NCI-H2107 treated with DMSO at 0.1 percent for 48 hours (cell line): ENCODE data around the gene GPR171.
"Not testable (repeated sequence)": the region's sequence is repeated elsewhere in the genome, so short reads cannot be mapped to it uniquely, and the experiment has no call there.

Source experiments
- DNase-seq: peaks from one replicate; lab custom pipeline; 2025; ENCODE audit not compliant: unreplicated experiment; lab: John Stamatoyannopoulos, UW

The GPR171 gene, protein sequence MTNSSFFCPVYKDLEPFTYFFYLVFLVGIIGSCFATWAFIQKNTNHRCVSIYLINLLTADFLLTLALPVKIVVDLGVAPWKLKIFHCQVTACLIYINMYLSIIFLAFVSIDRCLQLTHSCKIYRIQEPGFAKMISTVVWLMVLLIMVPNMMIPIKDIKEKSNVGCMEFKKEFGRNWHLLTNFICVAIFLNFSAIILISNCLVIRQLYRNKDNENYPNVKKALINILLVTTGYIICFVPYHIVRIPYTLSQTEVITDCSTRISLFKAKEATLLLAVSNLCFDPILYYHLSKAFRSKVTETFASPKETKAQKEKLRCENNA

DNA sequence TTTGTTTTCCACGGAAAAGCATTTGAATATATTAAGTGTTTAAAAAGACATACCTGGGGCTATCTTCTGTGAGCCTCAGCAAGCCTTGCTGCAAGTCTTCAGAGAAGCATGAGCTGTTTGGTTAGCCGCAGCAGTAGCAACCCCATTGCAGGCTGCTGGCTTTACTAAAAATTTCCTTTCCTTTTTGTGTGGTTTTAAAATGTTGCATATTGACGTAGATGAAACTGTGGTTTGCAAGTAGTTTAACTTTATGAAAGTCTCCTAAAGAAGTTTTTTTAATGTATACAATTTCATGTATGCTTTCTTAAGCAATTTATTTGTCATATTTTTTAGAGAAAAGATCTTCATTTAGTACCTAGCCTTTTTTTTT is at the start of gene GPR171:
Gene GPR171, minus strand, starts transcription at position 166 of the 370 bp plus-strand sequence. CDS start 3,830 bp downstream, outside the sequence.
- no peak for DNase-seq

DNA sequence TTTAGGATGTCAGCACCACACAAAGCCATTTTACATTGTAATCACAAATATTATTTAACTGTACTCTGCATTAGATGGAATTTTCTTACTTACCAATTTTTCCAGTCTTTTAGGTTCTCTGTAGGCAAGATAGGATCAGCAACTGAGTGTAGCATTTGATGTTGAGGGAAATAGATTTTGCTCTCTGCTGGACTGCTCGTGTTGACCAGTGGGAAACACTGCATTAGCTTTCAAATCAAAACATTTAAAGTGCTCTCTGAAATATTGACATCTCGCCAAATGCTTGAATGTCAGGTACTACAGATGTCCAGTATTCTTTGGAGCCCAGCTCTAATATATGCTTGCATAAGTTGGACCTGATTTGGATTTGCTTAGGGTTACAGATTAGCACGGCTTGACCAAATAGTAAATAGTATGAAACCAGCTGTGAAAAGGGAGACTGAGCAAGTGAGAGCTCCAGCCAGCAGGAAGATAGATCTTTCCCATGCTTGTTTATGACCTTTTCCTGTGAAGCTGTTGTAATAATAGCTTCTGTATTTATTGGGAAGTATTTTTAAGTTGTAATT is 45.8 kb upstream of the GPR171 start:
- no peak for DNase-seq

- DNase-seq = not testable (repeated sequence)
Observed at GRCh38 chr3:151242006-151242405, 39.0 kb upstream of the GPR171 start.

GRCh38 chr3:151236736-151237135 is 33.7 kb upstream of the GPR171 start:
- no peak for DNase-seq

DNA sequence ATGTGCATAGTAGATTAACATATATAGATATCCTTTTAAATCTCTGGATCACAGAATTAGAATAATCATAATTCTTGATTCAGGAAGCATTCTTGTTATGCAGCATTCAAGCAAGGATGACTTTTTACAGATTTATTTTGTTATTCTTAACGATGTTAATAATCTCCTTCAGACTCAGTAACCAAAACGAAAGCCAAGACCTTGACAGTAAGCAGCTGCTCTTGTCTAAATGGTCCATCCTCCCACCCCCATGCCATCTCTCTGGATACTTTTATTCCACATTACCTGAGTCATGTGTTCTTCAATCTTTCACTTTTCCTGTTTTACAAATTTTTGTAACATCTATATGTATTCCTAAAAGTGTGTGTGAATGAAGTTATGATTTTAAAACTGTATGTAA is 33.3 kb upstream of the GPR171 start:
- DNase-seq = no peak

DNA sequence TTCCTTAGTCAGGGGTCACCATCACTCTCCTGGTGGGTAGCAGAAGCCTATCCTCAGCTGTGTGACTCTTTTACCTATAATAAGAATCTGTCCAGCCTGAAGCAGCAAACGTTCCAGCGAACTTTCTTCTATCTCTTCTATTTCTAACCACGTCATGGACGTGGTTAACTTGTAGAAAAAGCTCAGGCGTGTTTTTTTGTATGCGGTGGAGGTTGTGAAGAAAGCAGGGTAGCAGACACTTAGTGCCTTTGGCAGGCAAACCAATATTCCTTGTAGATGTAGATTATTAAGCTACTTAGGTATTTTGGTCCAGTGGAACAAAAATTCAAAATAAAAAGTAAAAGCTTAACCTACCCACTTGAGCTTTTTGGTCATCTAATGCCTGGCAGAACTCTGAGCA is 31.8 kb upstream of the GPR171 start:
- DNase-seq = no peak

DNA sequence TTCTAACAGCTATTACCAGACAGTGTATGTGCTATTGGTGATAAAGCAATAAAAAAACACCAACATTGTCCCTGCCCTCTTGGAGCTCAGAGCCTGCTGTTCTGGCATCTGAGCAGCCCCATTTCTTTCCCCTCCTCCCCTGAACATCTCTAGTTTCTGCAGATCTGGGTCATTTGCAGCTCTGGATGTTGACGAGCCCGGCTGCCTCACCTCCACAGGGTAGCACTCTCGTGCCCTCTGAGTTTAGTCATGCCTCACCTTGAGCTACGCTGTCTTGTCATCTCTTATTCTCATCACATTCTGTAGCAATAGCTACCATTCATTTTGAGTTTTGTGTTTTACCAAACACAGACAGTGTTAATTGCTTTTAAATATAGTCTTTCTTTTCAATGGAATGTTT is 30.0 kb upstream of the GPR171 start:
- no peak for DNase-seq

GRCh38 chr3:151232403-151232802 is 29.4 kb upstream of the GPR171 start:
- DNase-seq = not testable (repeated sequence)

DNA sequence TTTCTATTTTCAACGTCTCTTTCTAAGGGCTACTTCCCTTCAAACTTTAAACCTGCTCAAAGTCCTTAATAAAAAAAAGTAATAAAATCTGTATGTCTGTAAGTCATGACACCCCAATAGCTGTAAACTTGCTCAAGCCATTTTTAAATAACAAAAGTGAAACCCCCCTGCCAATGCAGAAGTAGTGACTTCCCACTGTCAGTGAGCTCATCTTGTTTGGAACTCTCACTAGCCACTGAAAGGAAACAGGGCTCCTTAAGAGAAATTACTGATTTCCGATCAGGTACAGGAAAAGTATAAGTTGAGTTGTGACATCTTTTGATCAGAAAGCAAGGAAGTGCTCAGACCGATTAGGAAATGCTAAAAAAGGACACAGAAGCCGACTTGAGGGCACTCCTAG is 27.6 kb upstream of the GPR171 start:
- no peak for DNase-seq

DNA sequence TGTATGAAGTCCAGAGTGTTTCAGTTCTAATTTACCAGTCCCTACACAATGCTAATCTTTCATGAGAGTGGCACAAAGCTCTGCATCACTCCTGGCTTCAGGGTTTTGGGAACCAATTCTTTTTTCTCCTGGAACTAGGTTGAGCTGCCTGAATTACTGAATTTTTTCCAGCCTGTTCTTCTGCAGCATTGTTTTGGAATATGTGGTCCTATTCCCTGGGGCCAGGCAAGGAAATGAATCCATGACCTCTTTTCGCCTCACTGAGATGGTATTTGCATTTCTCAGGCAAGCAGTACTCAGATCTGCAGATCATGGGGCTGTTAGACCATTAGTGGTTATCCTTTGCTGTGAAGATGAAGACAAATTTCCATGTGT is 25.6 kb upstream of the GPR171 start:
- no peak for DNase-seq

- DNase-seq = peak; percentile 25
Observed at GRCh38 chr3:151227807-151228665, 25.0 kb upstream of the GPR171 start.

GRCh38 chr3:151227266-151227806 is 24.3 kb upstream of the GPR171 start:
- no peak for DNase-seq

GRCh38 chr3:151226825-151227224 is 23.8 kb upstream of the GPR171 start:
- DNase-seq = no peak

DNA sequence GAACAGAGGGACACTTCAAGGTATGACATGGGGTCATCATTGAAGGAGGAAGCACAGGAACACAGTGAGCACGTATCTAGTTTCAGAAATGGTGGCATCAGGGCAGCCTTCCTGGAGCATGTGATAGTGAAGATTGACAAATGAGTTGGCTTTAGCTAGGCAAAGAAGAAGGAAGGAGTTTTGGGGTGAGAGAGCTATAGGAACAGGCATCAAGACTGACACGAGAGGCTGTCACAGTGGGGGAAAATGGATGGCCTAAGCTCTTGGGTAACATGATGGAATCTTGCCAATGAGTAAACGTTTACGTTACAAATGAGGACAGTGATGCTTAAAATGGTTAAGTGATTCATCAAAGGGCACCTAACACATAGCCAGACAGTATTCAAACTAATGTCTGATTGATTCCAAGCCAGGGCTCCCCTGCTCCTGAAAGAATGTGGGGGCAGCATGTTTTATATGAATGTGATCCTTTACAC is 23.1 kb upstream of the GPR171 start:
- no peak for DNase-seq

DNA sequence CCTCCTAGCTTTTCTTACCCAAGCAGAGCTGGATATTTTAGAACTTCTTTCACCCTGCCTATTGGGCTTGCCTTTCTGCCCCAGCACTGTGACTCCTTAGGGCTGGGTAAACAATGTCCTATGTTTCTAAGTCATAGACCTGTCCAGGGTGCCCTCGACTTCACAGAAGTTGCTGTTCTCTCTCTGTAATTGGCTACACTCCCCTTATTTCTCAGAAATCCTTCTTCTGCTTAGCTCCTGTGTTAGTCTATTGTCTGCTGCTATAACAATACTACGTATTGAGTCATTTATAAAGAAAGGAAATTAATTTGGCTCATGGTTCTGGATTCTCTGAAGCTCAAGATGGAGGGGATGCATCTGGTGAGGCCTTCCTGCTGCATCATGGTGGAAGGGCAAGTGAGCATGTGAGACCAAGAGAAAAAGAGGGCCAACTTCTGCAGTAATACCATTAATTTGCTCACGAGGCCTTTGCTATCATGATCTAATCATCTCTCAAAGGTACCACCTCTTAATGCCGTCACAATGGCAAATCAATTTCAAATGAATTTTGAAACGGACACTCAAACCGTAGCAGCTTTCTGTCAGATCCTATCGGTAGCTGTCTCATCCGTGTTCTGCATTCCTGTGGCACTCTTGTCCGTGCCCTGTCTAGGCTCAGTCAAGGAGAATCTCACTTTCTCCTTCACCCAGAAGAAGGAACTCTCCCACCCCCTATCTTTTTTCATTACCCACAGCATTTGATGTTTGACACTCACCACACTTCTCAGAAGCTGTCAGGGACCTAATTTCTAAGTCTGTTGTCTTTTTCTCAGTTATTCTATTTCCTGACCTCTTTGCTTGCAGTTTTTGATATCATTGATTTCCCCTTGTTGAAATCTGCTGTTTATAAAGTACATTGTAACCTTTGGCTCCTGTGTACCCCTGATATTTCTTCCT is 22.3 kb upstream of the GPR171 start:
- DNase-seq = no peak

- DNase-seq = no peak
Observed at GRCh38 chr3:151224268-151224866, 21.4 kb upstream of the GPR171 start.

DNA sequence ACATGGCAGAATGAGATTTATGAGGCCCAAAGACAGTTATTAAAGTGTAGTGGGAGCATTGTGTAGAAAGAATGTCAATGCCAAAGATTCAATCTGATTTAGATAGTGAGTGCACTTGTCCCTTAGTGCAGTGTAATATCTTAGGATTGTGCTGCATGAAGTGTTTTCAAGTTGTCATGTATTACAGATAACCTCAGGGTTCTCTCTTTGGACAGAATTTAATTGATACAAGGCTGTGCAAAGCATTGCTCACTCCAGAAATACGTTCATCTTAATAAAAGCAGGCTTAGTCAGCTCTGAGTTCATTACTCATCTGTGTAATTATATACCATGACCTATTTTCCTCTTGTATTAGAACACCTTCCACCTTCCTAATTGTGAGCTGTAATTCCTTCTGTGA is 16.0 kb upstream of the GPR171 start:
- no peak for DNase-seq

DNA sequence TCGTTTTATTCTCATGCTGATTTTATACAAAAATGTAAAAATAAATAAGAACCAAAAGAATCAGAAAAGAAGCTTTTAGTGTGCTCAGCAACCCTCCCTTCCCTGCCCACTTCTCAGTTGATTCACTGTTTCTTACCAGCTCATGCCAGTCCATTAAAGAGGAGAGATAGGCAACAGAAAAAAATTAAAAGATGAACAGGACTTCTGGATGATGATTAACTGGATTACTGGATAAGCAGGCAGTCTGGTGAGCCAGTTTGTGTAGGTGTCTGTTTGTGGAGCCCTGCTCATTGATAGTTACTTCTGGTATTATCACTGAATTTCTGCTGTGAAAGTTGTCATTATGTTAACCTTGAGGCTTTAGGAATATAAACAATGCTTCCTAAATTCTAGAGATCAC is 15.1 kb upstream of the GPR171 start:
- DNase-seq = no peak

- DNase-seq = no peak
Observed at GRCh38 chr3:151216641-151217607, 13.9 kb upstream of the GPR171 start.
